Ectodermal cell (in vitro differentiated cells): ENCODE measurements around the gene FNDC3B.

ENCODE experiments used
- H3K27ac ChIP-seq: 2 replicates; pipeline ENCODE4 v1.7.0; 2013; ENCODE audit warnings: mild to moderate bottlenecking, low read depth, low read length; ENCODE audit not compliant: insufficient read depth, poor library complexity, severe bottlenecking
- H3K27me3 ChIP-seq: 2 replicates; pipeline ENCODE4 v1.7.0; 2013; ENCODE audit warnings: mild to moderate bottlenecking, low read length; ENCODE audit not compliant: insufficient read depth, control insufficient read depth, poor library complexity, severe bottlenecking
- H3K36me3 ChIP-seq: one replicate; pipeline ENCODE4 v1.7.0; 2013; ENCODE audit warnings: low read length; ENCODE audit not compliant: control insufficient read depth, insufficient read depth
- H3K4me1 ChIP-seq: one replicate; pipeline ENCODE4 v1.7.0; 2013; ENCODE audit warnings: low read length; ENCODE audit not compliant: control insufficient read depth, insufficient read depth
- H3K4me3 ChIP-seq: 2 replicates; pipeline ENCODE4 v1.7.0; 2013; ENCODE audit warnings: low read depth, low read length, control low read depth; ENCODE audit not compliant: insufficient read depth
- H3K9me3 ChIP-seq: 2 replicates; pipeline ENCODE4 v1.7.0; 2013; ENCODE audit warnings: mild to moderate bottlenecking, low read length, moderate library complexity; ENCODE audit not compliant: control insufficient read depth
- WGBS, 2 experiments: methylation state at CpG; one replicate each; pipeline ENCODE4 v1.1.7; 2013; ENCODE audit warnings: missing lambda C conversion rate in 2 of 2; 5-methylcytosine and 5-hydroxymethylcytosine counted together

Gene FNDC3B

GRCh38 chr3:172347895-172348679 lies 308.7 kb downstream of the FNDC3B start:
- H3K4me1 ChIP-seq, result no peaks in the 10 kb centered on the region
- H3K9me3 ChIP-seq, result no peaks in the 10 kb centered on the region
- no peaks in the 10 kb centered on the region for H3K27me3 ChIP-seq
- H3K4me3 ChIP-seq, result no peak overlapping the region
- 97 to 98% methylated on average over 3 of the region's 3 CpGs for WGBS, 2 experiments
- peaks cover 18% of the 10 kb centered on the region for H3K36me3 ChIP-seq
- H3K27ac ChIP-seq, result no peak overlapping the region

- WGBS, 2 experiments, result 93 to 98% methylated on average over 8 to 9 of the region's 9 CpGs
- no peak overlapping the region for H3K27ac ChIP-seq
- H3K27me3 ChIP-seq, result no peaks in the 10 kb centered on the region
- no peaks in the 10 kb centered on the region for H3K9me3 ChIP-seq
- H3K4me3 ChIP-seq, result no peak overlapping the region
- no peaks in the 10 kb centered on the region for H3K4me1 ChIP-seq
- H3K36me3 ChIP-seq, result peaks cover 13% of the 10 kb centered on the region
Measured at GRCh38 chr3:172351895-172352466, 312.6 kb downstream of the FNDC3B start.

GRCh38 chr3:172352786-172353185 lies 313.4 kb downstream of the FNDC3B start:
- Histone ChIP-seq H3K27ac (no peak overlapping the region), H3K36me3 (peaks cover 11% of the 10 kb centered on the region), H3K27me3 (no peaks in the 10 kb centered on the region), H3K9me3 (no peaks in the 10 kb centered on the region), H3K4me3 (no peak overlapping the region), H3K4me1 (no peaks in the 10 kb centered on the region)
- 97% methylated on average over 10 of the region's 10 CpGs for WGBS, 2 experiments

GRCh38 chr3:172354931-172355499 lies 315.6 kb downstream of the FNDC3B start:
- H3K4me3 ChIP-seq, result no peak overlapping the region
- H3K4me1 ChIP-seq, result no peaks in the 10 kb centered on the region
- WGBS, 2 experiments, result 94 to 97% methylated on average over 2 to 3 of the region's 3 CpGs
- H3K27me3 ChIP-seq, result no peaks in the 10 kb centered on the region
- no peak overlapping the region for H3K27ac ChIP-seq
- H3K36me3 ChIP-seq, result peaks cover 4% of the 10 kb centered on the region
- H3K9me3 ChIP-seq, result no peaks in the 10 kb centered on the region

GRCh38 chr3:172355836-172356235 lies 316.5 kb downstream of the FNDC3B start:
- Histone ChIP-seq H3K27ac (no peak overlapping the region), H3K27me3 (no peaks in the 10 kb centered on the region), H3K36me3 (peaks cover 4% of the 10 kb centered on the region)

GRCh38 chr3:172356427-172356826 lies 317.0 kb downstream of the FNDC3B start:
- Histone ChIP-seq H3K27me3 (no peaks in the 10 kb centered on the region), H3K36me3 (peaks cover 4% of the 10 kb centered on the region), H3K9me3 (no peaks in the 10 kb centered on the region), H3K27ac (no peak overlapping the region), H3K4me1 (no peaks in the 10 kb centered on the region), H3K4me3 (no peak overlapping the region)
- whole genome bisulfite sequencing, 2 experiments, result 96 to 97% methylated on average over 5 of the region's 5 CpGs

More at GRCh38 chr3:172355836-172356235, 316.5 kb downstream of the FNDC3B start:
- Histone ChIP-seq H3K4me1 (no peaks in the 10 kb centered on the region), H3K4me3 (no peak overlapping the region), H3K9me3 (no peaks in the 10 kb centered on the region)
- 94 to 100% methylated on average over 2 of the region's 2 CpGs for WGBS, 2 experiments

- Histone ChIP-seq H3K4me1 (no peaks in the 10 kb centered on the region), H3K4me3 (no peak overlapping the region), H3K36me3 (no peaks in the 10 kb centered on the region), H3K27me3 (no peaks in the 10 kb centered on the region), H3K9me3 (no peaks in the 10 kb centered on the region), H3K27ac (no peak overlapping the region)
- WGBS, 2 experiments, result 94 to 96% methylated on average over 6 of the region's 6 CpGs
Measured at GRCh38 chr3:172357850-172358754, 318.7 kb downstream of the FNDC3B start.

GRCh38 chr3:172359231-172359630 lies 319.9 kb downstream of the FNDC3B start:
- 97 to 100% methylated on average over 1 of the region's 1 CpG for WGBS, 2 experiments

GRCh38 chr3:172359996-172360395 lies 320.6 kb downstream of the FNDC3B start:
- H3K4me3 ChIP-seq, result no peak overlapping the region
- no peaks in the 10 kb centered on the region for H3K4me1 ChIP-seq
- H3K27ac ChIP-seq, result no peak overlapping the region
- H3K36me3 ChIP-seq, result no peaks in the 10 kb centered on the region
- WGBS, 2 experiments, result 88 to 97% methylated on average over 1 to 2 of the region's 2 CpGs
- H3K27me3 ChIP-seq, result no peaks in the 10 kb centered on the region
- no peaks in the 10 kb centered on the region for H3K9me3 ChIP-seq

More at GRCh38 chr3:172359231-172359630, 319.9 kb downstream of the FNDC3B start:
- Histone ChIP-seq H3K36me3 (no peaks in the 10 kb centered on the region), H3K27me3 (no peaks in the 10 kb centered on the region), H3K4me3 (no peak overlapping the region), H3K9me3 (no peaks in the 10 kb centered on the region), H3K27ac (no peak overlapping the region), H3K4me1 (no peaks in the 10 kb centered on the region)
